ENCODE results near the gene AP2B1.

DNA sequence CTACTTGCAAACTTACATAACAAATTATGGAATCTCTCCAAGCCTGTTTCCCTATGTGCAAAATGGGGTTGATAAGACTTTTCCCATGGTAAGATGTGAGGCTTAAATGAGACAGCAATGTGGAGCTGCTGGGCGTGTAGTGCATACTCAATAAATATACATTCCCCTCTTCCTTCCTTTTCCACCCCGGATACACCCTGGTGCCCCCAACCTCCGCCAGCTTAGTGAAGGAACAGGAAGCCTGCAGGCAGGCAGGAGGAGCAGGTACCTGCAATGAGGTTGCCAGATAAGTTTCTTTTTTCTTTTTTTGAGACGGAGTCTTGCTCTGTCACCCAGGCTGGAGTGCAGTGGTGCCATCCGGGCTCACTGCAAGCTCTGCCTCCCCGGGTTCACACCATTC is 188.5 kb downstream of the AP2B1 start:
- TF ChIP-seq, protein P1, sequence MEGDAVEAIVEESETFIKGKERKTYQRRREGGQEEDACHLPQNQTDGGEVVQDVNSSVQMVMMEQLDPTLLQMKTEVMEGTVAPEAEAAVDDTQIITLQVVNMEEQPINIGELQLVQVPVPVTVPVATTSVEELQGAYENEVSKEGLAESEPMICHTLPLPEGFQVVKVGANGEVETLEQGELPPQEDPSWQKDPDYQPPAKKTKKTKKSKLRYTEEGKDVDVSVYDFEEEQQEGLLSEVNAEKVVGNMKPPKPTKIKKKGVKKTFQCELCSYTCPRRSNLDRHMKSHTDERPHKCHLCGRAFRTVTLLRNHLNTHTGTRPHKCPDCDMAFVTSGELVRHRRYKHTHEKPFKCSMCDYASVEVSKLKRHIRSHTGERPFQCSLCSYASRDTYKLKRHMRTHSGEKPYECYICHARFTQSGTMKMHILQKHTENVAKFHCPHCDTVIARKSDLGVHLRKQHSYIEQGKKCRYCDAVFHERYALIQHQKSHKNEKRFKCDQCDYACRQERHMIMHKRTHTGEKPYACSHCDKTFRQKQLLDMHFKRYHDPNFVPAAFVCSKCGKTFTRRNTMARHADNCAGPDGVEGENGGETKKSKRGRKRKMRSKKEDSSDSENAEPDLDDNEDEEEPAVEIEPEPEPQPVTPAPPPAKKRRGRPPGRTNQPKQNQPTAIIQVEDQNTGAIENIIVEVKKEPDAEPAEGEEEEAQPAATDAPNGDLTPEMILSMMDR (IDR thresholded peaks at IDR 0.05; ENCODE audit: low read depth, low read length, missing input control), result no peak
- TF ChIP-seq, protein P2, sequence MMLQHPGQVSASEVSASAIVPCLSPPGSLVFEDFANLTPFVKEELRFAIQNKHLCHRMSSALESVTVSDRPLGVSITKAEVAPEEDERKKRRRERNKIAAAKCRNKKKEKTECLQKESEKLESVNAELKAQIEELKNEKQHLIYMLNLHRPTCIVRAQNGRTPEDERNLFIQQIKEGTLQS (IDR thresholded peaks at IDR 0.05), result no peak
- TF ChIP-seq, protein P3, sequence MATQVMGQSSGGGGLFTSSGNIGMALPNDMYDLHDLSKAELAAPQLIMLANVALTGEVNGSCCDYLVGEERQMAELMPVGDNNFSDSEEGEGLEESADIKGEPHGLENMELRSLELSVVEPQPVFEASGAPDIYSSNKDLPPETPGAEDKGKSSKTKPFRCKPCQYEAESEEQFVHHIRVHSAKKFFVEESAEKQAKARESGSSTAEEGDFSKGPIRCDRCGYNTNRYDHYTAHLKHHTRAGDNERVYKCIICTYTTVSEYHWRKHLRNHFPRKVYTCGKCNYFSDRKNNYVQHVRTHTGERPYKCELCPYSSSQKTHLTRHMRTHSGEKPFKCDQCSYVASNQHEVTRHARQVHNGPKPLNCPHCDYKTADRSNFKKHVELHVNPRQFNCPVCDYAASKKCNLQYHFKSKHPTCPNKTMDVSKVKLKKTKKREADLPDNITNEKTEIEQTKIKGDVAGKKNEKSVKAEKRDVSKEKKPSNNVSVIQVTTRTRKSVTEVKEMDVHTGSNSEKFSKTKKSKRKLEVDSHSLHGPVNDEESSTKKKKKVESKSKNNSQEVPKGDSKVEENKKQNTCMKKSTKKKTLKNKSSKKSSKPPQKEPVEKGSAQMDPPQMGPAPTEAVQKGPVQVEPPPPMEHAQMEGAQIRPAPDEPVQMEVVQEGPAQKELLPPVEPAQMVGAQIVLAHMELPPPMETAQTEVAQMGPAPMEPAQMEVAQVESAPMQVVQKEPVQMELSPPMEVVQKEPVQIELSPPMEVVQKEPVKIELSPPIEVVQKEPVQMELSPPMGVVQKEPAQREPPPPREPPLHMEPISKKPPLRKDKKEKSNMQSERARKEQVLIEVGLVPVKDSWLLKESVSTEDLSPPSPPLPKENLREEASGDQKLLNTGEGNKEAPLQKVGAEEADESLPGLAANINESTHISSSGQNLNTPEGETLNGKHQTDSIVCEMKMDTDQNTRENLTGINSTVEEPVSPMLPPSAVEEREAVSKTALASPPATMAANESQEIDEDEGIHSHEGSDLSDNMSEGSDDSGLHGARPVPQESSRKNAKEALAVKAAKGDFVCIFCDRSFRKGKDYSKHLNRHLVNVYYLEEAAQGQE (IDR thresholded peaks at IDR 0.05), result no peak
- TF ChIP-seq YY1 (IDR thresholded peaks at IDR 0.05) (no peak), TAF1 (conservative IDR thresholded peaks at IDR 0.05) (no peak), JUND (IDR thresholded peaks at IDR 0.05) (no peak), RAD21 (IDR thresholded peaks at IDR 0.05) (no peak)
- TF ChIP-seq, protein P4, sequence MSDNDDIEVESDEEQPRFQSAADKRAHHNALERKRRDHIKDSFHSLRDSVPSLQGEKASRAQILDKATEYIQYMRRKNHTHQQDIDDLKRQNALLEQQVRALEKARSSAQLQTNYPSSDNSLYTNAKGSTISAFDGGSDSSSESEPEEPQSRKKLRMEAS (IDR thresholded peaks at IDR 0.05), result no peak

Measured in liver (tissue), 3 donors.